Ovary (tissue), 3 donors: ENCODE results near the gene WNT9A.

Source experiments
- POLR2A ChIP-seq: fragments of 450-650 bp; IDR thresholded peaks from one replicate; pipeline ENCODE4 v1.6.1; 2017; ENCODE audit warnings: antibody characterized with exemption, mild to moderate bottlenecking, moderate library complexity
- TF ChIP-seq, protein P1 (sequence below), 3 donors: fragments of 450-650 bp in 2 of 3; fragments of 200-600 bp in 1 of 3; IDR thresholded peaks; one replicate each; pipeline versions ENCODE4 v1.5.1 to v1.8.0; 2016 to 2022; ENCODE audit warnings: antibody characterized with exemption in 3 of 3, mild to moderate bottlenecking in 1 of 3
- donor health status: DM: no; HTN: no; CAD: no.

DNA sequence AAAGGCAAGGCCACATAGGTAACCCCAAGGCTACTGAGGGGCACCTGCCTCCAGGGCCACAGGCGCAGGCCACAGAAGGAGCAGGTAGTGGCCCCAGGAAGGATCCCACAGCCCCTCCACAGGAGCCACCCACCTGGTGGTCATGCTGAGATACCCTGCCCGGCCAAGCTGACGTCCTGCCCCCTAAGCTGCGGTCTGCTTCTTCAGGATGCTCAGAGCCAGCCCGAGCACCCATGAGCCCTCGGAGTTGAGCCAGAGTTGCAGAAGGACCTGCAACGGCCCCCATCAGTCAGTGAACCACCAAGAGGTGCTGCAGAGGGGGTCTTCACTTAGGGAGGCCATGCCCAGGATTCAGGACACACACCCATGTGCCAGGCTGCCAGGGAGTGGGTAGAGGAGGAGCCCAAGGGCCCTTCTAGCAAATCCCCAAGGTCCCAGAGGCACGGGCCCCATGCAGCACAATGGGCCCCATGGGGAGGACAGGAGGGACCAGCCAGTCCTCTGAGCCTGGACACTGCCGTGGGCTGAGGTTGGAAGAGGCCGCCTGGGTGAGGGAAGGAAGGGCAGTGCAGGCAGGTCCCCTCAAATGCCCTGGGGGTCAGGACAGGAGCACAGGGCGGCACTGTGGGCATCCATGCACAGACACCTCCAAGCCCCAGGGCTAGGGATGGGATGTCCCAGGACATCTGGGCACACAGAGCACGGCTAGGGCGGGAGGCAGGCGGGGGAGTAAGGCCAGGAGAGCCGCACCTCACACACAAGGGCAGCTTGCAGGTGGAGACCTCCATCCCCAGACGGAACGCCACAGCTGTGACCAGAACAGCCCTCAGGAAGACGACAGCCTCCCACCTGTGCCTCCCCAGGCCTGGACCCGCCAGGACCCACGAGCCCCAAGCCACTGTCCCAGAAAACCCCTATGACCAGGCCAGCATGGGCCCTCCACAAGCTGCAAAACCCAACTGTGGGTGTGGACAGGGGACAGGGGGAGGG lies 20.5 kb downstream of the WNT9A start:
- TF ChIP-seq, protein P1, sequence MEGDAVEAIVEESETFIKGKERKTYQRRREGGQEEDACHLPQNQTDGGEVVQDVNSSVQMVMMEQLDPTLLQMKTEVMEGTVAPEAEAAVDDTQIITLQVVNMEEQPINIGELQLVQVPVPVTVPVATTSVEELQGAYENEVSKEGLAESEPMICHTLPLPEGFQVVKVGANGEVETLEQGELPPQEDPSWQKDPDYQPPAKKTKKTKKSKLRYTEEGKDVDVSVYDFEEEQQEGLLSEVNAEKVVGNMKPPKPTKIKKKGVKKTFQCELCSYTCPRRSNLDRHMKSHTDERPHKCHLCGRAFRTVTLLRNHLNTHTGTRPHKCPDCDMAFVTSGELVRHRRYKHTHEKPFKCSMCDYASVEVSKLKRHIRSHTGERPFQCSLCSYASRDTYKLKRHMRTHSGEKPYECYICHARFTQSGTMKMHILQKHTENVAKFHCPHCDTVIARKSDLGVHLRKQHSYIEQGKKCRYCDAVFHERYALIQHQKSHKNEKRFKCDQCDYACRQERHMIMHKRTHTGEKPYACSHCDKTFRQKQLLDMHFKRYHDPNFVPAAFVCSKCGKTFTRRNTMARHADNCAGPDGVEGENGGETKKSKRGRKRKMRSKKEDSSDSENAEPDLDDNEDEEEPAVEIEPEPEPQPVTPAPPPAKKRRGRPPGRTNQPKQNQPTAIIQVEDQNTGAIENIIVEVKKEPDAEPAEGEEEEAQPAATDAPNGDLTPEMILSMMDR (IDR thresholded peaks at IDR 0.05), result no peak
- TF ChIP-seq POLR2A, result no peak
